B cell (primary cell): ENCODE results near the gene HOMER2. TPM values are rescaled to one million over a fixed set of nuclear protein-coding genes. Genes with fewer than 3 reads are reported as not detected.

Experiments
- ATAC-seq: fragments of 200-7000 bp; cut with Tn5 transposase; one replicate; pipeline ENCODE4 v1.10.0; 2021; ENCODE audit warnings: low read depth, mild to moderate bottlenecking, moderate number of reproducible peaks, moderate library complexity
- CTCF ChIA-PET: fragments of 350-600 bp; sonication (Branson Sonifier 250); formaldehyde crosslinking; loops from one replicate; lab custom pipeline; 2021; ENCODE audit warnings: antibody characterized with exemption, inconsistent platforms; lab: Charles Lee
- POLR2A ChIA-PET: fragments of 350-600 bp; sonication (Branson Sonifier 250); formaldehyde crosslinking; loops from one replicate; lab custom pipeline; 2021; ENCODE audit warnings: antibody characterized with exemption; lab: Charles Lee
- DNase-seq: peaks from one replicate; pipeline ENCODE4 v3.0.0; 2013
- H2AFZ ChIP-seq: 2 replicates; pipeline ENCODE4 v1.6.1; 2012; ENCODE audit warnings: mild to moderate bottlenecking, low read depth, low read length; ENCODE audit not compliant: insufficient read depth, poor library complexity, severe bottlenecking
- H3K27ac ChIP-seq, 2 donors: 1 replicate in 1 of 2; 2 replicates in 1 of 2; pipeline ENCODE4 v1.5.1; 2012 to 2013; ENCODE audit warnings: low read length in 2 of 2, mild to moderate bottlenecking in 2 of 2, moderate library complexity in 1 of 2
- H3K27me3 ChIP-seq, 4 experiments: fragments of 200-600 bp in 1 of 4; sonication (generic) in 1 of 4; replicated peaks in 1 of 4; 1 replicate in 2 of 4; 2 replicates in 2 of 4; pipeline versions ENCODE4 v1.6.1 to v1.7.0; 2013 to 2016; ENCODE audit warnings: low read length in 3 of 4, mild to moderate bottlenecking in 2 of 4, mixed read lengths in 1 of 4, moderate library complexity in 1 of 4; ENCODE audit not compliant: insufficient read depth in 4 of 4, control insufficient read depth in 3 of 4; ENCODE audit errors: control extremely low read depth in 1 of 4
- H3K36me3 ChIP-seq, 2 experiments: replicated peaks in 1 of 2; 1 replicate in 1 of 2; 2 replicates in 1 of 2; pipeline versions ENCODE4 v1.6.1 to v1.7.1; 2013; ENCODE audit warnings: low read length in 1 of 2; ENCODE audit not compliant: insufficient read depth in 2 of 2, control insufficient read depth in 1 of 2; ENCODE audit errors: control extremely low read depth in 1 of 2, extremely low read depth in 1 of 2
- H3K4me1 ChIP-seq, 2 donors: fragments of 200-600 bp in 1 of 2; sonication (generic) in 1 of 2; 1 replicate in 1 of 2; 2 replicates in 1 of 2; pipeline versions ENCODE4 v1.5.1 to v1.6.1; 2013 to 2017; ENCODE audit warnings: low read length in 2 of 2; ENCODE audit not compliant: control insufficient read depth in 2 of 2, insufficient read depth in 2 of 2
- H3K4me2 ChIP-seq: replicated peaks from 2 replicates; pipeline ENCODE3; 2012; ENCODE audit warnings: mild to moderate bottlenecking, low read depth, low read length; ENCODE audit not compliant: poor library complexity, severe bottlenecking
- H3K4me3 ChIP-seq, 5 experiments: fragments of 200-600 bp in 1 of 5; sonication (generic) in 1 of 5; 1 replicate in 3 of 5; 2 replicates in 2 of 5; pipeline versions ENCODE4 v1.5.1 to v1.7.0; 2011 to 2016; ENCODE audit warnings: low read length in 4 of 5, mild to moderate bottlenecking in 4 of 5, low read depth in 2 of 5, control low read depth in 1 of 5, moderate library complexity in 1 of 5; ENCODE audit not compliant: insufficient read depth in 1 of 5; ENCODE audit errors: control extremely low read depth in 1 of 5, extremely low read depth in 1 of 5
- H3K79me2 ChIP-seq: fragments of 200-600 bp; sonication (generic); one replicate; pipeline ENCODE4 v1.6.0; 2016; ENCODE audit warnings: low read length; ENCODE audit not compliant: control insufficient read depth, insufficient read depth
- H3K9ac ChIP-seq: fragments of 200-600 bp; sonication (generic); 2 replicates; pipeline ENCODE4 v1.6.1; 2017; ENCODE audit warnings: mild to moderate bottlenecking, low read length, moderate library complexity
- H3K9me3 ChIP-seq, 3 donors: one replicate each; pipeline versions ENCODE4 v1.6.1 to v1.7.1; 2013; ENCODE audit warnings: low read length in 2 of 3; ENCODE audit not compliant: control insufficient read depth in 2 of 3, insufficient read depth in 1 of 3; ENCODE audit errors: control extremely low read depth in 1 of 3
- H4K20me1 ChIP-seq: 2 replicates; pipeline ENCODE4 v1.6.0; 2012; ENCODE audit warnings: mild to moderate bottlenecking, low read length; ENCODE audit not compliant: insufficient read depth, control insufficient read depth, poor library complexity, severe bottlenecking
- H3K27ac Mint-ChIP-seq: one replicate; pipeline ENCODE4 v1.8.0; 2021; ENCODE audit warnings: mixed read lengths
- H3K27me3 Mint-ChIP-seq: one replicate; pipeline ENCODE4 v1.8.0; 2021; ENCODE audit warnings: mixed read lengths
- H3K4me1 Mint-ChIP-seq: one replicate; pipeline ENCODE4 v1.8.0; 2021; ENCODE audit warnings: mixed read lengths
- H3K4me3 Mint-ChIP-seq: one replicate; pipeline ENCODE4 v1.8.0; 2021; ENCODE audit warnings: mixed read lengths
- H3K9me3 Mint-ChIP-seq: one replicate; pipeline ENCODE4 v1.8.0; 2022; ENCODE audit warnings: mixed read lengths; ENCODE audit not compliant: insufficient read depth
- EZH2 ChIP-seq: IDR thresholded peaks from 2 replicates; pipeline ENCODE4 v1.6.1; 2012; ENCODE audit warnings: borderline replicate concordance, low read depth, mild to moderate bottlenecking, moderate library complexity, low read length; ENCODE audit not compliant: insufficient read depth, poor library complexity, severe bottlenecking
- WGBS: methylation state at CpG from one replicate; pipeline ENCODE4 v1.1.5; 2013; ENCODE audit warnings: missing lambda C conversion rate; ENCODE audit not compliant: insufficient coverage; 5-methylcytosine and 5-hydroxymethylcytosine counted together
- intact Hi-C: fragments of 100-400 bp; cut with micrococcal nuclease; formaldehyde crosslinking; loops from one replicate; pipeline ENCODE4 v1.10.0; 2022
- polyA plus RNA-seq: library from polyadenylated mRNA; depleted of rRNA; stranded (reverse); fragments of >200 nt; gene quantifications from 2 replicates; pipeline ENCODE4 v1.2.3, GENCODE V29; 2012
- total RNA-seq, 2 donors: library from RNA; stranded (reverse); fragments of 120-200 nt in 1 of 2; gene quantifications; 1 replicate in 1 of 2; 2 replicates in 1 of 2; pipeline versions ENCODE4 v1.2.3 to v1.2.4, GENCODE V29; 2013 to 2022
- TF ChIP-seq, protein P1 (sequence below): fragments of 200-600 bp; IDR thresholded peaks from one replicate; pipeline ENCODE4 v1.8.0; 2022; ENCODE audit warnings: antibody characterized with exemption, mild to moderate bottlenecking

The HOMER2 gene
- total and polyA plus RNA-seq, 2 donors (not counting 1 experiment from before 2014, with no cell fraction given) = 5.7 to 19.5 TPM

DNA sequence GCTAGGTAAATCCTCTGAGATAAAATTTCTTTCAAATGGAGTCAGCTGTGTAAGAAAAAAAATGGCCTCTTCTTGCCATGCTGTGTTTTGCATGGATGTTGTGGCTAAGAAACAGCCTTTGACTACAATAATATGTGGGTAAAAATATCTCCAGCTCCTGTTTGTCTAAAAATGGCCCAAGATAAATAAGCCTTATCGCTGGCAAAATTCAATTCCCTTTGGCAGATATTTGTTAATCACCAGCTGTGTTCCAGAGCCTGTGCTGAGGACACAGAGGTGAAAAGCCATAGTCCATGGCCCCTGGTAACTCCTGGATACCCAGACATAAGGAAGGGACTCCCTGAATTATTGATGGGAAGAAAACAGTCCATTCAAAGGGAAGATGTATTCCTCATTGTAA lies 18.2 kb upstream of the HOMER2 start:
- Mint-ChIP-seq H3K9me3 (no peaks in the 10 kb centered on the region), H3K4me1 (no peaks in the 10 kb centered on the region), H3K4me3 (no peak overlapping the region), H3K27ac (no peak overlapping the region), H3K27me3 (no peaks in the 10 kb centered on the region)
- Histone ChIP-seq H3K36me3 (no peaks in the 10 kb centered on the region), H3K4me1 (no peaks in the 10 kb centered on the region), H3K9ac (no peak overlapping the region), H3K4me2 (no peak overlapping the region), H3K79me2 (no peaks in the 10 kb centered on the region), H4K20me1 (no peaks in the 10 kb centered on the region), H3K27ac (no peak overlapping the region), H3K27me3 (no peaks in the 10 kb centered on the region), H3K9me3 (no peaks in the 10 kb centered on the region), H3K4me3 (no peak overlapping the region), H2AFZ (no peak overlapping the region)
- POLR2A ChIA-PET = no interaction called here
- TF ChIP-seq, protein P1, sequence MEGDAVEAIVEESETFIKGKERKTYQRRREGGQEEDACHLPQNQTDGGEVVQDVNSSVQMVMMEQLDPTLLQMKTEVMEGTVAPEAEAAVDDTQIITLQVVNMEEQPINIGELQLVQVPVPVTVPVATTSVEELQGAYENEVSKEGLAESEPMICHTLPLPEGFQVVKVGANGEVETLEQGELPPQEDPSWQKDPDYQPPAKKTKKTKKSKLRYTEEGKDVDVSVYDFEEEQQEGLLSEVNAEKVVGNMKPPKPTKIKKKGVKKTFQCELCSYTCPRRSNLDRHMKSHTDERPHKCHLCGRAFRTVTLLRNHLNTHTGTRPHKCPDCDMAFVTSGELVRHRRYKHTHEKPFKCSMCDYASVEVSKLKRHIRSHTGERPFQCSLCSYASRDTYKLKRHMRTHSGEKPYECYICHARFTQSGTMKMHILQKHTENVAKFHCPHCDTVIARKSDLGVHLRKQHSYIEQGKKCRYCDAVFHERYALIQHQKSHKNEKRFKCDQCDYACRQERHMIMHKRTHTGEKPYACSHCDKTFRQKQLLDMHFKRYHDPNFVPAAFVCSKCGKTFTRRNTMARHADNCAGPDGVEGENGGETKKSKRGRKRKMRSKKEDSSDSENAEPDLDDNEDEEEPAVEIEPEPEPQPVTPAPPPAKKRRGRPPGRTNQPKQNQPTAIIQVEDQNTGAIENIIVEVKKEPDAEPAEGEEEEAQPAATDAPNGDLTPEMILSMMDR = no peak
- no peak for TF ChIP-seq EZH2
- DNase-seq = no peak
- intact Hi-C loops = no loop called here
- WGBS = 100% methylated on average over 1 of the region's 1 CpG
- CTCF ChIA-PET = no interaction called here
- ATAC-seq = no peak

DNA sequence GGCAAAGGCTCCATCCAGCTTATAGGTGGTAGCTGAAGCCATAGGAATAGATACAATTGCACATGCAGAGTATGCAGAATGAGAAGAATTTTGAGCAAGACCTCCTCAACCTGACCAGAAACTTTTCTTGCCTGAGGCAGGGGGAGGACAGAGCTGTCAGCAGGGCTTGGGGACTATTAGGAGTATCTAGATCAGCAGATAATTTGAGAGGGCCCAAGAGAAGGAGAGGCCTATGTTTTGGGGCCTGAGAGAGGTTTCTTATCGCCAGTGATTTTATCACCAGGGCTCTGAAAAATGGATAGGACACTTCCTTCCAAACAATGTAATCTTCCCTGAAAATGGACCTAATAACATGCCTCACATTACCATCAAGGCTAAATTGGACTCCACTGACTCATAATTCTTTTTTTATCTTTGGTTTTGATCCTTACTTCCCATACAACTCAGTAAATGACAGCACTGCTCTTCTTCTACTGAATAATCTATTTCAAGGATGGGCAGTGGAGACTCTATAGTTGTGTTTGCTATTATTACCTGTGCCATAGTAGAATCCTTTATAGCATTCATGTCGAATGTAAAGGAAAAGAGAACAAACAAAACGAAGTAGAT lies 17.7 kb upstream of the HOMER2 start:
- ChIA-PET CTCF (interaction anchor here (0.5 kb wide), 1 partner anchor 15 kb away, joined by 3 read pairs; no protein-coding TSS in a partner anchor), POLR2A (no interaction called here)
- Histone ChIP-seq H3K4me2 (no peak overlapping the region), H3K79me2 (no peaks in the 10 kb centered on the region), H3K9me3 (no peaks in the 10 kb centered on the region), H3K9ac (no peak overlapping the region), H3K4me3 (no peak overlapping the region), H4K20me1 (no peaks in the 10 kb centered on the region), H3K27me3 (no peaks in the 10 kb centered on the region), H3K27ac (no peak overlapping the region), H3K4me1 (no peaks in the 10 kb centered on the region), H3K36me3 (no peaks in the 10 kb centered on the region), H2AFZ (no peak overlapping the region)
- no peaks in the 10 kb centered on the region for H3K27me3 Mint-ChIP-seq
- TF ChIP-seq, protein P1 = no peak
- no peak for TF ChIP-seq EZH2
- no peaks in the 10 kb centered on the region for H3K4me1 Mint-ChIP-seq
- ATAC-seq (no peak), DNase-seq (no peak)
- intact Hi-C loops = no loop called here
- whole genome bisulfite sequencing = no CpG with 5 or more reads among the region's 3 CpGs
- H3K9me3 Mint-ChIP-seq = no peaks in the 10 kb centered on the region
- H3K4me3 Mint-ChIP-seq = no peak overlapping the region
- H3K27ac Mint-ChIP-seq = no peak overlapping the region
